VCaP (cell line): ENCODE measurements around the gene DIPK2B.
A peak's percentile ranks its signal among the peaks of the same experiment; 100 is the strongest.

Experiments
- H3K27ac ChIP-seq: fragments of 450-650 bp; 2 replicates; pipeline ENCODE4 v1.5.1; 2017
- TF ChIP-seq, protein P1 (sequence below): fragments of 450-650 bp; conservative IDR thresholded peaks from 2 replicates; pipeline ENCODE4 v1.5.1; 2017; ENCODE audit warnings: mild to moderate bottlenecking, moderate library complexity

The DIPK2B gene, protein sequence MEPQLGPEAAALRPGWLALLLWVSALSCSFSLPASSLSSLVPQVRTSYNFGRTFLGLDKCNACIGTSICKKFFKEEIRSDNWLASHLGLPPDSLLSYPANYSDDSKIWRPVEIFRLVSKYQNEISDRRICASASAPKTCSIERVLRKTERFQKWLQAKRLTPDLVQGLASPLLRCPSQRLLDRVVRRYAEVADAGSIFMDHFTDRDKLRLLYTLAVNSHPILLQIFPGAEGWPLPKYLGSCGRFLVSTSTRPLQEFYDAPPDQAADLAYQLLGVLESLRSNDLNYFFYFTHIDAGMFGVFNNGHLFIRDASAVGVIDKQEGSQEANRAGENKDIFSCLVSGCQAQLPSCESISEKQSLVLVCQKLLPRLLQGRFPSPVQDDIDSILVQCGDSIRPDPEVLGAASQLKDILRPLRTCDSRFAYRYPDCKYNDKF

DNA sequence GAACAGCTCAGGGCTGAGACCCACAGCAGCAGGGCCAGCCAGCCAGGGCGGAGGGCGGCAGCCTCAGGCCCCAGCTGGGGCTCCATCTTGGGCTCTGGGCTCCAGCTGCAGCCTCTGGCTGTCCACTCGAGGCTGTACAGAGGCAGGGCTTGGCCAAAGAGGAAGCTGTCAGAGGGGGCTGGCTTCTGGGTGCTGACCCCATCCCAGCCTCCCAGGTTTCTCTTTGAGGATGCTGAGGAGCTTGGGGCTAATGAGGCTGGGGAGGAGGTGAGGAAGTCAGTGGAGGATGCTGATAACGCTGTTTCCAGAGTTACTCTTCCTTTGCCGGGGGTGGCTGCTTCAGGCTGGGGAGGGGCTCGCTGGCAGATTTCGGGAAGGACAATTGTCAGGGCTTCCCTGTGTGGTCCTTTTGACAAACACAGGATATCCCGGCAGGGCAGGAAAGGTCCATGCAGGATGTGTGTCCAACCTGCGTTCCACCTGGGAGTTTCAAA is at the start of gene DIPK2B:
Gene DIPK2B (minus strand): TSS at position 136 of the 494 bp plus-strand sequence. CDS start 50 bp downstream, at position 86.
- TF ChIP-seq, protein P1, sequence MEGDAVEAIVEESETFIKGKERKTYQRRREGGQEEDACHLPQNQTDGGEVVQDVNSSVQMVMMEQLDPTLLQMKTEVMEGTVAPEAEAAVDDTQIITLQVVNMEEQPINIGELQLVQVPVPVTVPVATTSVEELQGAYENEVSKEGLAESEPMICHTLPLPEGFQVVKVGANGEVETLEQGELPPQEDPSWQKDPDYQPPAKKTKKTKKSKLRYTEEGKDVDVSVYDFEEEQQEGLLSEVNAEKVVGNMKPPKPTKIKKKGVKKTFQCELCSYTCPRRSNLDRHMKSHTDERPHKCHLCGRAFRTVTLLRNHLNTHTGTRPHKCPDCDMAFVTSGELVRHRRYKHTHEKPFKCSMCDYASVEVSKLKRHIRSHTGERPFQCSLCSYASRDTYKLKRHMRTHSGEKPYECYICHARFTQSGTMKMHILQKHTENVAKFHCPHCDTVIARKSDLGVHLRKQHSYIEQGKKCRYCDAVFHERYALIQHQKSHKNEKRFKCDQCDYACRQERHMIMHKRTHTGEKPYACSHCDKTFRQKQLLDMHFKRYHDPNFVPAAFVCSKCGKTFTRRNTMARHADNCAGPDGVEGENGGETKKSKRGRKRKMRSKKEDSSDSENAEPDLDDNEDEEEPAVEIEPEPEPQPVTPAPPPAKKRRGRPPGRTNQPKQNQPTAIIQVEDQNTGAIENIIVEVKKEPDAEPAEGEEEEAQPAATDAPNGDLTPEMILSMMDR: no peak

DNA sequence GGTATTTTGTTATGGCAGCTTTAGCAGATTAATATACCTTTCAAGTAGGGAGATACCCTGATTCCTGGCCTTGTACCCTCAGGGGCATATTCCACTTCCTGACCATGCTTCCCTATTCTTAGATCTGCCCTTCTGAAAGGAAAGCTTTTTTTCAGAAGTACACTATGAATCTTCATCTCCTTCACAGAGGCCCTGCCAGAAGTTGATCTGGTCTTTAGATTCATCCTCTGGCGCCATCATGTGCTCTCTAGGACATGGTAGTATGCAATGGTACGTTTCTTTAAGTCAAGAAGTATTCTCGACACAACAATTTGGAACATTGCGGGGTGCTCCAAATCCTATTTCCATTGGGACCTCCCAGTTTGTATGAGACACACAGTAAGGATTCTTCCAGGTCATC is 39.6 kb upstream of the DIPK2B start:
- TF ChIP-seq, protein P1: no peak
- no peak overlapping the region for H3K27ac ChIP-seq

More for the DNA sequence above, at the start of gene DIPK2B:
- peak within 1 kb of the TSS; percentile 27 for H3K27ac ChIP-seq

DNA sequence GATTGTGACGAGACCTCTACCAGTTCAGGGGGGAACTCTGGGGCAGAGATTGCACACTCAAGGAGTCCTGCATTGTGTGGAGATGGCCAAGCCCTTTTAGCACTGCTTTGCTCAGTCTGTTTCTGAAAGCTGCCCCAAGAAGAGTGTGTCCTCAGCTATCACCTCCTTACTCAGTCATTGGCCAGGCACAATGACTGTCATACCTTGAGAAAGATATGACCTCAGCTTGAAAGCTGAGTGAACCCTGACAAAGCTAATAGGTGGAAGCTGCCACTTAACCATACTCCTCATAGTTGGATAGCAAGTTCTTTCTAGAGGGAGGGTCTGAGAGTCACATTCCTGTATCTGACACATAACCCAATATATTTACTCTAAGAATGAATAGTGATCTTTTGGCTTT is 37.8 kb upstream of the DIPK2B start:
- TF ChIP-seq, protein P1: no peak
- no peak overlapping the region for H3K27ac ChIP-seq

DNA sequence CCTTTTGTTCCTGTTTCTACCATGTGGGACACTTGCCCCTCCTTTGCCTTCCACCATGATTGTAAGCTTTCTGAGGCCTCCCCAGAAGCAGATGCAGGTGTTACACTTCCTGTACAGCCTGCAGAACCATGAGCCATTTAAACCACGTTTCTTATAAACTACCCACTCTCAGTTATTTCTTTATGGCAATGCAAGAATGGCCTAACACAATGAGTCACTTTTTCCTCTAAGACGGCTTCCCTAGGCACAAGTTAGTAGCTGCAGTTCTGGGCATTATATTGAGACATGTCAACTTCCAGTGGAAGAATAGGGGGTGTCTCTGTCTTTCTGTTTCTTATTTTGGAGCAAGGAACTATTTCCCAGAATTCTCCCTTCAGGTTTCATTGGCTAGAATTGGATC is 32.9 kb upstream of the DIPK2B start:
- TF ChIP-seq, protein P1: no peak
- H3K27ac ChIP-seq: no peak overlapping the region

DNA sequence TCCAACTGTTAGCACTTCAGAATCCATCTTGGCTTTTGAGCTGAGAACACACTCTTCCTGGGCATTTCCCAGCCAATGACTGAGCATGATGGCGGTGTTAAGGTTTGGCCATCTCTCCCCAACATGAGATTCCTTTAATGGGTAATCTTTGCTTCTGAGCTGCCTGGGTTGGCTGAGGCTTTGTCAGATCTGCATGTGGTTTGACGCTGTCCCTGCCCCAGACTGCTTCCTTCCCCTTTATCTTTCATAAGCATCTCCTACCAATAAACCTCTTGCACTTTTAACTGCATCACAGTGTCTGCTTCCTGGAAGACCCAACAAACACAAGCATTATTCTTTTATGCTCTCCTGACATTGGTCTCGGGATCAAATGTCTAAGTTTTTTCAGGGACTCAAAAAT is 31.5 kb upstream of the DIPK2B start:
- TF ChIP-seq, protein P1: no peak
- H3K27ac ChIP-seq: no peak overlapping the region

DNA sequence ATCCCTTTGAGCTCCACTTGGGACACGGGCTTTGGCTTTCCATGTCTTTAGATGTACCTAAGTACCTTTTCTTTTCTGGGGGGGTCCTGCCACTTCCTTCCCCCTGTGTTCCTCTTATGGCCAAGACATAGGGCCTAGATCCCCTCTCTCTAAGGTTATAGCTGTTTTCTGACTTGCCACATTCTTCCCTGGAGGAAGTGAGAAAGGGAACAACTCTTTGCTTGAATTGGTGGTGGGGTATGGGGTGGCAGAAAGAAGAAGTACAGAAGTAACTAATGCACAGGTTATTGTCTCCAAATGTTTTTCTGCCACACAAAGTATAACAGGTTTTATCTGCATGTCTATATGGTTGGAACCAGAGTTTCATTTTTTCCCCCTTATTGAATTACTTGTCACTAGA is 29.7 kb upstream of the DIPK2B start:
- no peak overlapping the region for H3K27ac ChIP-seq
- TF ChIP-seq, protein P1: no peak

DNA sequence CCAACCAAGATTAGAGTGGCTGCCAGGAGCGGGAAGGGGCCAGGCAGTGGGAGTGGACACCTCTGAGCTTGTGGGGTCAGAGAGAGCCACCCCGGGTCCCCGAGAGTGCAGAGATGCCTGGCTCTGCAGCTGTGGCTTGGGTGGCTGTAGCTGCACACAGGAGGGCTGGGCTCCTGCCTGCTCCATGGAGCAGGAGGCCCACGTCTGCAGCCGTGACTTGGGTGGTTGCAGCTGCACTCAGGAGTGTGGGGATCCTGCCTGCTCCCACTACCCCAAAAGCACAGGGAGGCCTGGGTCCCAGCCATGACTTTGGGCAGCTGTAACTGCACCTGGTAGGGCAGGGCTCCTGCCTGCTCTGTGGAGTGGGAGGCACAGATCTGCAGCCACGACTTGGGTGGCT is 28.7 kb upstream of the DIPK2B start:
- no peak overlapping the region for H3K27ac ChIP-seq
- TF ChIP-seq, protein P1: no peak
